GM12865 (cell line): ENCODE data around the gene ATP9A.

Source experiments
- DNase-seq: peaks from one replicate; pipeline ENCODE4 v3.0.0; 2010; ENCODE audit warnings: low read depth
- H3K4me3 ChIP-seq: 2 replicates; pipeline ENCODE4 v1.5.1; 2011; ENCODE audit warnings: mild to moderate bottlenecking, low read depth, low read length, control low read depth
- TF ChIP-seq, protein P1 (sequence below): IDR thresholded peaks from 2 replicates; pipeline ENCODE4 v1.5.1; 2011; ENCODE audit warnings: low read length, control low read depth, low read depth, inconsistent platforms; ENCODE audit not compliant: insufficient read depth; ENCODE audit errors: missing control alignments

The ATP9A gene

GRCh38 chr20:51584737-51585136 lies 183.5 kb downstream of the ATP9A start:
- DNase-seq: no peak
- no peak overlapping the region for H3K4me3 ChIP-seq
- TF ChIP-seq, protein P1, sequence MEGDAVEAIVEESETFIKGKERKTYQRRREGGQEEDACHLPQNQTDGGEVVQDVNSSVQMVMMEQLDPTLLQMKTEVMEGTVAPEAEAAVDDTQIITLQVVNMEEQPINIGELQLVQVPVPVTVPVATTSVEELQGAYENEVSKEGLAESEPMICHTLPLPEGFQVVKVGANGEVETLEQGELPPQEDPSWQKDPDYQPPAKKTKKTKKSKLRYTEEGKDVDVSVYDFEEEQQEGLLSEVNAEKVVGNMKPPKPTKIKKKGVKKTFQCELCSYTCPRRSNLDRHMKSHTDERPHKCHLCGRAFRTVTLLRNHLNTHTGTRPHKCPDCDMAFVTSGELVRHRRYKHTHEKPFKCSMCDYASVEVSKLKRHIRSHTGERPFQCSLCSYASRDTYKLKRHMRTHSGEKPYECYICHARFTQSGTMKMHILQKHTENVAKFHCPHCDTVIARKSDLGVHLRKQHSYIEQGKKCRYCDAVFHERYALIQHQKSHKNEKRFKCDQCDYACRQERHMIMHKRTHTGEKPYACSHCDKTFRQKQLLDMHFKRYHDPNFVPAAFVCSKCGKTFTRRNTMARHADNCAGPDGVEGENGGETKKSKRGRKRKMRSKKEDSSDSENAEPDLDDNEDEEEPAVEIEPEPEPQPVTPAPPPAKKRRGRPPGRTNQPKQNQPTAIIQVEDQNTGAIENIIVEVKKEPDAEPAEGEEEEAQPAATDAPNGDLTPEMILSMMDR: no peak

DNA sequence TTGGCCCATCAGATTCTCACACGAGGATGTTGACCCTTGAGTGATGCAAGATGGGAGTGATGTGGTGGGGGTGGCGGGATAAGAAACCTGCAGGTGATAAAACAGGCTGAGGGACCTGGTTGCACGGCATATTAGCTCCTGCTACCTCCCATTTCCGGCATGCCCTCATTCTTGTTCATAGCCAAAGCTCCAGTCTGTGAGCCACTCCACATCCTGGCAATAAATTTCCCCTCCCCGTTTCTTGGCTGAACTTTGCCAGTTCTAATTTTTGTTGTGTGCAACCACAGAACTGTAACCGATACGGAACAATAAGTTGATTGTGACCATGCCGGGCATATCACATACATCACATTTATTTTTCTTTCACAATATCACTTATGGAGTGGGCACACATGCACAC lies 184.1 kb downstream of the ATP9A start:
- DNase-seq: no peak
- TF ChIP-seq, protein P1: no peak
- H3K4me3 ChIP-seq: no peak overlapping the region

DNA sequence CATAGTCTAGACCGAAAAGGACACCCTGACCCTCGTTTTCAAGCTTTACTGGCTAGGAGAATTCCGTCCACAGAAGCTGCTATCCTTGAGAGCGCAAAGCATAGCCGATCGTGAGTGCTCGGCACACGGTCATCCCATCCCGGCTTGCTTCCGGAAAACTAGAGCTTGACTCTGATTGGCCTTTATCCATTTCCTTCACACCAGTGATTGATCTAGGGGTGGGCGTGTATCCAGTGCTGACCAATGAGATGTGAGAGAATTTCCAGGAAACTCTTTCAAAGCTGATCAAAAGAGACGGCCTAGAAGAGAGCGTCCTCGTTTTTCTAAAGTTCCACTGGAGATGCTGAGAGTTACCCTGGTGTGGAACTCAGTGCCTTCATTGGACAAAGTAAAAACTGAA lies 184.7 kb downstream of the ATP9A start:
- no peak for DNase-seq
- no peak overlapping the region for H3K4me3 ChIP-seq
- TF ChIP-seq, protein P1: no peak

DNA sequence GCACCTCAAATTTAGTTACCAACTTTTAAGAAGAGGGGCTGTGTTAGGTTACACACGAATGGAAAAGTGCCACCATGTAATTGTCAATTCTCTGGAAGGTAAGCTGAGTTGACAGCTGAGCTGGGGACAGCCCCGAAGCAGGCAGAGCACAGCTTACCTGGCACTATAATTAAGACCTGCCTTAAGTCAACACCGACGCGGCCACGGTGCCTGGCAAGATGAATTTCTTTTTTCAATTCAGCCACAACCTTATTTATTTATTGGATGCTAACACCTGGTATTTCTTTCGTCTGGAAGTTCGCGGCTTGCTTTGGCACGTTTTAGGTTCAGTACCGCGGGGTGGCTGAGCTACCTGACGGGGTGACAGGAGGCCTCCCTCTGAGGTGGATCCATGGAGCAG lies 185.1 kb downstream of the ATP9A start:
- no peak overlapping the region for H3K4me3 ChIP-seq
- TF ChIP-seq, protein P1: no peak
- no peak for DNase-seq

DNA sequence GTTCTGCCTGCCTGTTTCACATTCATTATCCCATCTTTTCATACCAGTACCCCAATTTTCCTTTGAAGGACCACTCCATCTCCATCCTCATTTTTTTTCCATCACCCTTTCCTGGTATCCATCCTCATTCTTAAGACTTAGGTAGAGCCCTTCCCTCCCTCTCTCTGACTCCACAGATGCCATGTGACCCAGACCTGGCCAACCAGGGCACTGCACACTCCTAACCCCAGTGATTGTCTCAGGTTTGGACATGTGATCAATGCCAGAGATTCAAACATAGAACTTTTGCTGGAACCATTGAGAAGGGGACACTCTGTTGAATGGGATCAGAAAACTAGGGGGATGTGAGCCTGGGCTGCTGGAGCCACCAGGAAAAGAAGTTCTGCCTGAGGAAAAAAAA lies 186.6 kb downstream of the ATP9A start:
- TF ChIP-seq, protein P1: no peak
- H3K4me3 ChIP-seq: no peak overlapping the region
- DNase-seq: no peak

- H3K4me3 ChIP-seq: no peak overlapping the region
- TF ChIP-seq, protein P1: no peak
- DNase-seq: no peak
Observed at GRCh38 chr20:51579137-51579536, 189.1 kb downstream of the ATP9A start.

GRCh38 chr20:51578145-51578459 lies 190.1 kb downstream of the ATP9A start:
- TF ChIP-seq, protein P1: no peak
- H3K4me3 ChIP-seq: no peak overlapping the region
- DNase-seq: no peak
